GM12878 (cell line): ENCODE results near the gene KPNA4. TPM values are rescaled to one million over a fixed set of nuclear protein-coding genes. Genes with fewer than 3 reads are reported as not detected.

Source experiments
- ATAC-seq: fragments of 200-7000 bp; cut with Tn5 transposase; 3 replicates; pipeline ENCODE4 v1.9.1; 2020; ENCODE audit warnings: mild to moderate bottlenecking, moderate library complexity
- BruUV-seq: library from RNA; stranded (reverse); fragments of 400-500 nt; replicated peaks from 2 replicates; lab custom pipeline; 2021; lab: Mats Ljungman, UMichigan
- CTCF ChIA-PET: fragments of 300-600 bp; sonication (Branson Sonifier 250); formaldehyde crosslinking; extraction: SDS; loops from one replicate; lab custom pipeline; 2021; ENCODE audit warnings: inconsistent platforms; lab: Yijun Ruan, JAX
- POLR2A ChIA-PET: fragments of 350-600 bp; formaldehyde crosslinking; extraction: SDS; loops from one replicate; lab custom pipeline; 2021; ENCODE audit warnings: inconsistent platforms; lab: Charles Lee
- RAD21 ChIA-PET: fragments of 300-600 bp; sonication (Branson Sonifier 250); formaldehyde crosslinking; loops from one replicate; lab custom pipeline; 2023; ENCODE audit warnings: antibody characterized with exemption; ENCODE audit not compliant: unreplicated experiment; lab: Charles Lee
- SMC1A ChIA-PET: fragments of 300-600 bp; sonication (Branson Sonifier 250); formaldehyde crosslinking; loops from one replicate; lab custom pipeline; 2023; ENCODE audit not compliant: unreplicated experiment, uncharacterized antibody; lab: Charles Lee
- DNase-seq: peaks from one replicate; pipeline ENCODE4 v3.0.0-alpha.2; 2011; ENCODE audit warnings: low read depth, low spot score
- FAIRE-seq: peaks from 3 replicates; lab custom pipeline; 2011; peaks lifted over from hg19 to GRCh38; lab: Jason Lieb, UNC
- H2AFZ ChIP-seq: 2 replicates; pipeline ENCODE4 v1.6.0; 2011; ENCODE audit warnings: low read depth, low read length, control low read depth; ENCODE audit not compliant: control insufficient read depth
- H3K27ac ChIP-seq: 2 replicates; pipeline ENCODE4 v1.5.1; 2011; ENCODE audit warnings: control low read depth; ENCODE audit not compliant: control insufficient read depth, insufficient read depth
- H3K27me3 ChIP-seq, 2 experiments: replicated peaks in 1 of 2; 2 replicates each; pipeline versions ENCODE4 v1.6.0 to v1.6.1; 2011; ENCODE audit warnings: low read length in 1 of 2; ENCODE audit not compliant: control insufficient read depth in 2 of 2, insufficient read depth in 2 of 2
- H3K36me3 ChIP-seq, 2 experiments: 2 replicates each; pipeline ENCODE4 v1.5.1; 2011; ENCODE audit warnings: low read length in 1 of 2; ENCODE audit not compliant: control insufficient read depth in 2 of 2, insufficient read depth in 2 of 2
- H3K4me1 ChIP-seq: 2 replicates; pipeline ENCODE4 v1.6.1; 2011; ENCODE audit warnings: mild to moderate bottlenecking, low read length, moderate library complexity, mixed read lengths; ENCODE audit not compliant: control insufficient read depth, insufficient read depth
- H3K4me2 ChIP-seq: 2 replicates; pipeline ENCODE4 v1.6.0; 2011; ENCODE audit warnings: control low read depth; ENCODE audit not compliant: control insufficient read depth, insufficient read depth
- H3K4me3 ChIP-seq: fragments of 200-600 bp; sonication (generic); 2 replicates; pipeline ENCODE4 v1.5.1; 2016
- H3K79me2 ChIP-seq: 2 replicates; pipeline ENCODE4 v1.6.0; 2011; ENCODE audit warnings: low read length; ENCODE audit not compliant: control insufficient read depth, insufficient read depth
- H3K9ac ChIP-seq: 2 replicates; pipeline ENCODE4 v1.8.0; 2011; ENCODE audit warnings: low read length, control low read depth, mixed read lengths; ENCODE audit not compliant: control insufficient read depth, insufficient read depth
- H3K9me3 ChIP-seq: replicated peaks from 3 replicates; pipeline ENCODE4 v1.5.1; 2011; ENCODE audit warnings: mild to moderate bottlenecking, low read length; ENCODE audit not compliant: control insufficient read depth, insufficient read depth
- H4K20me1 ChIP-seq: 2 replicates; pipeline ENCODE4 v1.6.0; 2011; ENCODE audit not compliant: control insufficient read depth, insufficient read depth
- ATF2 ChIP-seq: IDR thresholded peaks from 2 replicates; pipeline ENCODE4 v1.6.1; 2012; ENCODE audit warnings: low read length, inconsistent platforms
- ATF3 ChIP-seq: IDR thresholded peaks from 2 replicates; pipeline ENCODE4 v1.6.1; 2011; ENCODE audit warnings: low read depth, mild to moderate bottlenecking, low read length, moderate library complexity, borderline replicate concordance; ENCODE audit errors: extremely low read depth
- CHD2 ChIP-seq: IDR thresholded peaks from 2 replicates; pipeline ENCODE4 v1.6.1; 2011; ENCODE audit warnings: low read depth, low read length, improper control_type of control experiment, borderline replicate concordance
- DPF2 ChIP-seq: fragments of 450-650 bp; IDR thresholded peaks from 2 replicates; pipeline ENCODE4 v1.6.1; 2017; ENCODE audit warnings: mild to moderate bottlenecking
- EED ChIP-seq: sonication (generic); IDR thresholded peaks from 2 replicates; pipeline ENCODE4 v1.6.1; 2016; ENCODE audit warnings: antibody characterized with exemption, low read depth
- ETV6 ChIP-seq, 2 experiments: fragments of 450-650 bp in 1 of 2; IDR thresholded peaks in 1 of 2; conservative IDR thresholded peaks in 1 of 2; 2 replicates each; pipeline ENCODE4 v1.6.1; 2014; ENCODE audit warnings: antibody characterized with exemption in 1 of 2, borderline replicate concordance in 1 of 2, low read depth in 1 of 2, mild to moderate bottlenecking in 1 of 2, moderate library complexity in 1 of 2
- GABPA ChIP-seq: IDR thresholded peaks from 2 replicates; pipeline ENCODE4 v1.6.1; 2014; ENCODE audit warnings: antibody characterized with exemption, low read depth, mild to moderate bottlenecking, inconsistent platforms
- KDM1A ChIP-seq: fragments of 200-600 bp; sonication (generic); IDR thresholded peaks from 2 replicates; pipeline ENCODE4 v1.6.1; 2016; ENCODE audit warnings: borderline replicate concordance
- MYC ChIP-seq: IDR thresholded peaks from 2 replicates; pipeline ENCODE4 v1.6.1; 2011; ENCODE audit warnings: mild to moderate bottlenecking, low read length, moderate library complexity, inconsistent platforms; ENCODE audit not compliant: insufficient read depth, insufficient replicate concordance, insufficient read length, severe bottlenecking
- RB1 ChIP-seq: fragments of 450-650 bp; formaldehyde crosslinking; IDR thresholded peaks from 2 replicates; pipeline ENCODE4 v1.6.1; 2017; ENCODE audit warnings: mild to moderate bottlenecking, borderline replicate concordance
- REST ChIP-seq: IDR thresholded peaks from 2 replicates; pipeline ENCODE4 v1.6.1; 2012; ENCODE audit warnings: mild to moderate bottlenecking, low read depth, low read length
- RUNX3 ChIP-seq: IDR thresholded peaks from 2 replicates; pipeline ENCODE4 v1.6.1; 2012; ENCODE audit warnings: low read length, inconsistent platforms
- TARDBP ChIP-seq: IDR thresholded peaks from 2 replicates; pipeline ENCODE4 v1.6.1; 2016; ENCODE audit warnings: borderline replicate concordance
- TCF12 ChIP-seq: IDR thresholded peaks from 2 replicates; pipeline ENCODE4 v1.6.1; 2011; ENCODE audit warnings: low read depth, mild to moderate bottlenecking, low read length
- YBX1 ChIP-seq: fragments of 450-650 bp; IDR thresholded peaks from 2 replicates; pipeline ENCODE4 v1.6.1; 2016; ENCODE audit warnings: antibody characterized with exemption
- WGBS: methylation state at CpG from one replicate; pipeline ENCODE4 v1.1.6; 2016; ENCODE audit warnings: low lambda C conversion rate; ENCODE audit not compliant: insufficient replicate concordance, insufficient coverage; ENCODE audit errors: missing lambda C conversion rate; 5-methylcytosine and 5-hydroxymethylcytosine counted together
- in situ Hi-C: fragments of 300-500 bp; cut with MboI; formaldehyde crosslinking; loops from 9 replicates; pipeline ENCODE4 v1.14.3; 2018; ENCODE audit warnings: mixed read lengths
- intact Hi-C: fragments of 100-400 bp; cut with micrococcal nuclease; formaldehyde crosslinking; loops from one replicate; pipeline ENCODE4 v1.14.2; 2022; ENCODE audit not compliant: unreplicated experiment
- polyA plus RNA-seq, 11 experiments: library from polyadenylated mRNA; depleted of rRNA in 4 of 11; unstranded in 6 of 11; stranded (reverse) in 5 of 11; fragments of >200 nt; fragmentation: Nextera tagmentation in 4 of 11; fragmentation: Illumina TruSeq in 1 of 11; extraction: Ambion mirVana in 4 of 11; extraction: Trizol in 1 of 11; gene quantifications; 1 replicate in 1 of 11; 2 replicates in 10 of 11; pipeline versions ENCODE4 v1.2.1 to v1.2.3, GENCODE V29; 2011 to 2016; ENCODE audit warnings: inconsistent platforms in 2 of 11, missing spikeins in 2 of 11, low read depth in 1 of 11
- total RNA-seq, 4 experiments: library from RNA; depleted of rRNA in 3 of 4; stranded (reverse); fragments of >200 nt in 3 of 4; fragmentation: Illumina TruSeq in 1 of 4; extraction: Trizol in 1 of 4; gene quantifications; 2 replicates each; pipeline versions ENCODE4 v1.2.1 to v1.2.3, GENCODE V29; 2013 to 2021

Gene KPNA4
- total and polyA plus RNA-seq, 10 of the 15 experiments (the other 5 are each of a cell fraction or from before 2014, with no cell fraction given): 9.9 to 40.6 (median 18.1) TPM

GRCh38 chr3:160562952-160563351 is 2.4 kb downstream of the KPNA4 start:
- SMC1A ChIA-PET: interaction anchor here (1.2 to 2.1 kb wide), 7 partner anchors 8 to 153 kb away, joined by 3 to 8 read pairs (median 5); no protein-coding TSS in a partner anchor
- RAD21 ChIA-PET: interaction anchor here (1.5 to 1.7 kb wide), 2 partner anchors 18 to 160 kb away, joined by 5 read pairs; no protein-coding TSS in a partner anchor
- no TSS peak for BruUV-seq
- intact Hi-C loops: no loop called here
- Histone ChIP-seq H3K4me2 (peak overlapping the region; percentile 88), H2AFZ (no peak overlapping the region), H3K9me3 (no peaks in the 10 kb centered on the region; the same call in 2 of the 3 replicates), H3K9ac (peak overlapping the region; percentile 43; the same call in 1 of the 2 replicates), H3K79me2 (peaks cover 80% of the 10 kb centered on the region), H4K20me1 (no peaks in the 10 kb centered on the region), H3K36me3 (no peaks in the 10 kb centered on the region), H3K4me1 (peaks cover 7% of the 10 kb centered on the region; the same call in 1 of the 2 replicates), H3K4me3 (peak overlapping the region; percentile 95), H3K27me3 (no peaks in the 10 kb centered on the region), H3K27ac (no peak overlapping the region)
- WGBS: 84% methylated on average over 3 of the region's 3 CpGs
- DNase-seq: no peak
- TF ChIP-seq YBX1: no peak
- no peak for TF ChIP-seq TCF12
- TF ChIP-seq ATF2: no peak
- no peak for TF ChIP-seq EED
- no peak for TF ChIP-seq DPF2
- no peak for TF ChIP-seq TARDBP
- no peak for TF ChIP-seq REST
- no peak for TF ChIP-seq MYC
- TF ChIP-seq RUNX3: no peak
- no peak for TF ChIP-seq GABPA
- TF ChIP-seq ATF3: no peak
- TF ChIP-seq RB1: no peak
- no peak for TF ChIP-seq KDM1A
- no peak for TF ChIP-seq CHD2
- TF ChIP-seq ETV6 (conservative IDR thresholded peaks at IDR 0.05 in 1 of 2, IDR thresholded peaks at IDR 0.05 in 1 of 2; ENCODE audit: borderline replicate concordance in 1 of 2, low read depth in 1 of 2): no peak
- in situ Hi-C loops: loop anchor here (10.0 kb wide), 1 partner anchor 662 kb away; the partner anchor contains the start of gene NMD3
- POLR2A ChIA-PET: interaction anchor here (2.0 to 3.5 kb wide), 2 partner anchors 9 to 114 kb away, joined by 13 to 18 read pairs; partner anchors contain the start of gene TRIM59
- FAIRE-seq: no peak
- CTCF ChIA-PET: interaction anchor here (1.1 to 1.2 kb wide), 2 partner anchors 19 to 64 kb away, joined by 3 read pairs; no protein-coding TSS in a partner anchor
- ATAC-seq: no peak
